Subcutaneous abdominal adipose tissue (tissue), 5 donors: Measurements from ENCODE around the gene CLPTM1L.
"Not testable (repeated sequence)": the region's sequence is repeated elsewhere in the genome, so short reads cannot be mapped to it uniquely, and the experiment has no call there.

Source experiments
- H3K27ac ChIP-seq: one replicate; pipeline ENCODE4 v1.7.0; 2013; ENCODE audit warnings: low read depth, mild to moderate bottlenecking, inconsistent platforms, low read length, moderate library complexity
- H3K27me3 ChIP-seq, 5 donors: one replicate each; pipeline ENCODE4 v1.7.0; 2013; ENCODE audit warnings: low read length in 5 of 5, inconsistent platforms in 1 of 5; ENCODE audit not compliant: control insufficient read depth in 5 of 5, insufficient read depth in 4 of 5
- H3K36me3 ChIP-seq, 5 donors: one replicate each; pipeline ENCODE4 v1.7.0; 2013; ENCODE audit warnings: low read length in 5 of 5; ENCODE audit not compliant: control insufficient read depth in 5 of 5, insufficient read depth in 5 of 5
- H3K4me1 ChIP-seq, 5 donors: one replicate each; pipeline ENCODE4 v1.7.0; 2013; ENCODE audit warnings: low read length in 5 of 5, mild to moderate bottlenecking in 3 of 5, moderate library complexity in 1 of 5; ENCODE audit not compliant: control insufficient read depth in 5 of 5, insufficient read depth in 5 of 5
- H3K4me3 ChIP-seq, 5 donors: one replicate each; pipeline ENCODE4 v1.7.0; 2013; ENCODE audit warnings: low read length in 5 of 5, low read depth in 1 of 5
- H3K9ac ChIP-seq, 5 donors: one replicate each; pipeline ENCODE4 v1.7.0; 2013; ENCODE audit warnings: low read length in 5 of 5, mild to moderate bottlenecking in 4 of 5, moderate library complexity in 3 of 5
- H3K9me3 ChIP-seq, 5 donors: one replicate each; pipeline ENCODE4 v1.7.0; 2013; ENCODE audit warnings: low read length in 5 of 5; ENCODE audit not compliant: control insufficient read depth in 5 of 5
- donor health status: healthy.
- donor health status: healthy.
- donor health status: healthy.
- donor health status: healthy.
- donor health status: healthy.

The CLPTM1L gene

DNA sequence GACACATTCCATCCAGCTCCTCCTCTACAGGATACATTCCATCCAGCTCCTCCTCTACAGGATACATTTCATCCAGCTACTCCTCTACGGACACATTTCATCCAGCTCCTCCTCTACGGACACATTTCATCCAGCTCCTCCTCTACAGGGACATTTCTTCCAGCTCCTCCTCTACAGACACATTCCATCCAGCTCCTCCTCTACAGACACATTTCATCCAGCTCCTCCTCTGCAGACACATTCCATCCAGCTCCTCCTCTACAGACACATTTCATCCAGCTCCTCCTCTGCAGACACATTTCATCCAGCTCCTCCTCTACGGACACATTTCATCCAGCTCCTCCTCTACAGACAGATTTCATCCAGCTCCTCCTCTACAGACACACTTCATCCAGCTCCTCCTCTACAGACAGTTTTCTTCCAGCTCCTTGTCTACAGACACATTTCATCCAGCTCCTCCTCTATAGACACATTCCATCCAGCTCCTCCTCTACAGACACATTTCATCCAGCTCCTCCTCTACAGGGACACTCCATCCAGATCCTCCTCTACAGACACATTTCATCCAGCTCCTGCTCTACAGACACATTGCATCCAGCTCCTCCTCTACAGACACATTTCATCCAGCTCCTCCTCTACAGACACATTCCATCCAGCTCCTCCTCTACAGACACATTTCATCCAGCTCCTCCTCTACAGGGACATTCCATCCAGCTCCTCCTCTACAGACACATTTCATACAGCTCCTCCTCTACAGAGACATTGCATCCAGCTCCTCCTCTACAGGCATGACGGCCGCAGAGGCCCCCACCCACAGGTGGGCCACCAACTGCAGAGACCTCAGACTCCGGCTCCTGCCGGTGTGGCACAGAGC lies 16.4 kb downstream of the CLPTM1L start:
- Histone ChIP-seq H3K36me3 (peaks cover 7 to 68% (median 57%) of the 10 kb centered on the region in 5 donors), H3K4me1 (peaks cover 0 to 34% (median 23%) of the 10 kb centered on the region in 5 donors)

DNA sequence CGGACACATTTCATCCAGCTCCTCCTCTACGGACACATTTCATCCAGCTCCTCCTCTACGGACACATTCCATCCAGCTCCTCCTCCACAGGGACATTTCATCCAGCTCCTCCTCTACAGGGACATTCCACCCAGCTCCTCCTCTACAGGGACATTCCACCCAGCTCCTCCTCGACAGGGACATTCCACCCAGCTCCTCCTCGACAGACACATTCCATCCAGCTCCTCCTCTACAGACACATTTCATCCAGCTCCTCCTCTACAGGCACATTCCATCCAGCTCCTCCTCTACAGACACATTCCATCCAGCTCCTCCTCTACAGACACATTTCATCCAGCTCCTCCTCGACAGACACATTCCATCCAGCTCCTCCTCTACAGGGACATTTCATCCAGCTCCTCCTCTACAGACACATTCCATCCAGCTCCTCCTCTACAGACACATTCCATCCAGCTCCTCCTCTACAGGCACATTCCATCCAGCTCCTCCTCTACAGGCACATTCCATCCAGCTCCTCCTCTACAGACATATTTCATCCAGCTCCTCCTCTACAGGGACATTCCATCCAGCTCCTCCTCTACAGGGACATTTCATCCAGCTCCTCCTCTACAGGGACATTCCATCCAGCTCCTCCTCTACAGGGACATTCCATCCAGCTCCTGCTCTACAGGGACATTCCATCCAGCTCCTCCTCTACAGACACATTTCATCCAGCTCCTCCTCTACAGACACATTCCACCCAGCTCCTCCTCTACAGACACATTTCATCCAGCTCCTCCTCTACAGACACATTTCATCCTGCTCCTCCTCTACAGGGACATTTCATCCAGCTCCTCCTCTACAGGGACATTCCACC lies 17.8 kb downstream of the CLPTM1L start:
- peaks cover 0 to 70% (median 57%) of the 10 kb centered on the region in 5 donors for H3K36me3 ChIP-seq
- not testable (repeated sequence) for H3K9ac ChIP-seq, H3K27ac ChIP-seq, H3K27me3 ChIP-seq, H3K4me3 ChIP-seq, H3K9me3 ChIP-seq
- H3K4me1 ChIP-seq = peaks cover 0 to 33% (median 23%) of the 10 kb centered on the region in 5 donors

More for the DNA sequence above, 16.4 kb downstream of the CLPTM1L start:
- H3K27me3 ChIP-seq, H3K9ac ChIP-seq, H3K4me3 ChIP-seq, H3K9me3 ChIP-seq, H3K27ac ChIP-seq: not testable (repeated sequence)

DNA sequence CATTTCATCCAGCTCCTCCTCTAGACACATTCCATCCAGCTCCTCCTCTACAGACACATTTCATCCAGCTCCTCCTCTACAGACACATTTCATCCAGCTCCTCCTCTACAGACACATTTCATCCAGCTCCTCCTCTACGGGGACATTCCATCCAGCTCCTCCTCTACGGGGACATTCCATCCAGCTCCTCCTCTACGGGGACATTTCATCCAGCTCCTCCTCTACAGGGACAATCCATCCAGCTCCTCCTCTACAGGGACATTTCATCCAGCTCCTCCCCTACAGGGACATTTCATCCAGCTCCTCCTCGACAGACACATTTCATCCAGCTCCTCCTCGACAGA lies 18.4 kb downstream of the CLPTM1L start:
- Histone ChIP-seq H3K36me3 (peaks cover 0 to 70% (median 57%) of the 10 kb centered on the region in 5 donors), H3K4me1 (peaks cover 0 to 27% (median 23%) of the 10 kb centered on the region in 5 donors)
- H3K27me3 ChIP-seq, H3K9ac ChIP-seq, H3K9me3 ChIP-seq, H3K4me3 ChIP-seq, H3K27ac ChIP-seq: not testable (repeated sequence)

DNA sequence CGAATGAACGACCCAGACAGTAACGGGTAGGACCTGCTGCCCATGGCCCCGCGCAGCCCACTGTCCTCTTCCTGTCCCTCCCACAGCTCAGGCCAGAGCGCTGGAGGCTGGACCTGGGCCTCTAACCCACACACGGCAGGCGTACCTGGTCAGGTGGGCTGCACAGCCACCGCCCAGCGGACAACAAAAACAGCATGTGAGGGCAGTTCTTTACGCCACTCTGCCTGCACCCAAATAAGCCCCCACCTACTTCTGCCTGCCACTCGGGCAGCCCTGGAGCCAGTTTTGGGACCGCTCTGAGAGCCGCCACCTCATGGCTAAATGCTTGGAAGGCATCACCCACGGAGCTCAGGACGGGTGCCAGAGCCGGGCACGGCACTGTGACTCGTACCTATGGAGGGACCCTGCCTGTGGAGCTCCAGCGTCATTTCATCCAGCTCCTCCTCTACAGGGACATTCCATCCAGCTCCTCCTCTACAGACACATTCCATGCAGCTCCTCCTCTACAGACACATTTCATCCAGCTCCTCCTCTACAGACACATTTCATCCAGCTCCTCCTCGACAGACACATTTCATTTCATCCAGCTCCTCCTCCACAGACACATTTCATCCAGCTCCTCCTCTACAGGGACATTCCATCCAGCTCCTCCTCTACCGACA lies 18.9 kb downstream of the CLPTM1L start:
- Histone ChIP-seq H3K9me3 (no peaks in the 10 kb centered on the region), H3K27ac (no peak overlapping the region), H3K36me3 (peaks cover 0 to 70% (median 57%) of the 10 kb centered on the region in 5 donors), H3K27me3 (no peaks in the 10 kb centered on the region), H3K4me3 (no peak overlapping the region), H3K9ac (no peak overlapping the region), H3K4me1 (peaks cover 0 to 22% (median 18%) of the 10 kb centered on the region in 5 donors)

DNA sequence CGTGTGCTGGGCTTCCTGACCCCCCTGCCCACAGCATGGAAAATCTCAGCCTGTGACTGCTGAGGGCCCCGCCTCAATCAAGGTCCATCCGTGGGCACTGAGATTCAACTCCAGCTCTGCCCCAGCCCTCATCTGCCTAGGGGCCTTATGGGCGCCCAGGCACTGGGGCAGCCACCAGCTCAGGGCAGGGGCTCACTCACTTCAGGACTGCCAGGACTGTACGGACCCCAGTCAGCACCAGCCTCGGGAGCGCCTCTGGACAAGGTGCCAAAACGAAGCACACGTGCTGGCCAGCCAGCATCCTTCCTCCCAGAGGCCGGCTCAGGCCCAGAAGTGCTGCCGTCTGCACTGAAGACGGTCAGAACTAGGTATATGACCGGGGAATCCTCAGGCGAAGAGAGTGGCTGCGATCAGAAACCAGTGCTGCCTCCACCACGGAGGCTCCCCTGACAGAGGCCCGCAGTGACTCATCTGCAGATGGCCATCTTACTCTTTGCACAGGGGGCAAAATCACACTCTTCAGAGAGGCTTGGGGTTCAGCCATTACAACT lies 19.6 kb downstream of the CLPTM1L start:
- Histone ChIP-seq H3K27ac (no peak overlapping the region), H3K36me3 (peaks cover 0 to 70% (median 57%) of the 10 kb centered on the region in 5 donors)

DNA sequence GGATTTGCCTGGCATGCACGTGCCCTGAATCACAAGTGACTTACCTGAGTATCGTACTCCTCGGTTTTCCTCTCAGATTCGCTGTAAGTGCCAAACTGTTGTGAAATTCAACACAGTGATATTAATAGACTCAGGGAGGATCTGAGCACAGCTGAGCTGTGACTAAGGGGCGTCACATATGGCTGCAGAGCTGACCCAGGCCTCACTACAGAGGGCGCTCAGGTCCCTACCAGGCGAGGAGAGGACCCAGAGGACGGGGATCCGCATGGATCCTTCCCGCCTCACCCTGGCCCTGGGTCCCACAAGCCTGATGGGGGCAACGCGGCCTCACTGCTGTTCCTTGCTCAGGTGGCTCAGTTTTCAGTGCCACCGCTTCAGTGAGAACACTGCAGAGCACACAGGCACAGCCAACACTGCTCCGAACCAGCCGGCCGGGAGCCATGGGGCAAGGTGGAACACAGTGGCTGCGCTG lies 20.1 kb downstream of the CLPTM1L start:
- Histone ChIP-seq H3K4me1 (peaks cover 0 to 10% (median 5%) of the 10 kb centered on the region in 5 donors), H3K27me3 (no peaks in the 10 kb centered on the region), H3K9ac (no peak overlapping the region), H3K36me3 (peaks cover 0 to 70% (median 60%) of the 10 kb centered on the region in 5 donors), H3K27ac (no peak overlapping the region), H3K4me3 (no peak overlapping the region), H3K9me3 (no peaks in the 10 kb centered on the region)

More for the DNA sequence above, 19.6 kb downstream of the CLPTM1L start:
- Histone ChIP-seq H3K9me3 (no peaks in the 10 kb centered on the region), H3K27me3 (no peaks in the 10 kb centered on the region), H3K4me1 (peaks cover 0 to 15% (median 10%) of the 10 kb centered on the region in 5 donors), H3K4me3 (no peak overlapping the region), H3K9ac (no peak overlapping the region)

DNA sequence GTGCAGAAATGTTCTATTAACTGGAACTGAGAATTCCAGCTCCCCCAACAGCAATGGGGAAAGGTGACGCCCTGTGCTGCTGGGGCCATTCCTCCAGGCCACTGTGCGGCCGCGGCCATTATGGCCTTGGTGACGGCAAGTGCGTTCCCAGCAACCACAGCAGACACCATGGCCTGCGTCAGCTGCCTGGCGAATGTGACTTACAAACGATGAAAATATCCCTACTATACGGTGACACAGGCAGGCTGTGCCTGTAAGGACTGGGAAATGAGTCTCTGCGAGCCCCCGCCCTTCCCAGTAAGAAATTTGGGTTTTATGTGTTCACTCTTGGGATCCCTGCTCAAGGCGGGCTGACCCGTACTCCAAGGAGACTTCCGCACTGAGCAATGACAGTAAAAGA lies 20.6 kb downstream of the CLPTM1L start:
- Histone ChIP-seq H3K9me3 (no peaks in the 10 kb centered on the region), H3K9ac (no peak overlapping the region), H3K4me3 (no peak overlapping the region), H3K4me1 (peaks cover 0 to 10% (median 3%) of the 10 kb centered on the region in 5 donors), H3K27ac (no peak overlapping the region), H3K27me3 (no peaks in the 10 kb centered on the region), H3K36me3 (peaks cover 0 to 74% (median 64%) of the 10 kb centered on the region in 5 donors)

DNA sequence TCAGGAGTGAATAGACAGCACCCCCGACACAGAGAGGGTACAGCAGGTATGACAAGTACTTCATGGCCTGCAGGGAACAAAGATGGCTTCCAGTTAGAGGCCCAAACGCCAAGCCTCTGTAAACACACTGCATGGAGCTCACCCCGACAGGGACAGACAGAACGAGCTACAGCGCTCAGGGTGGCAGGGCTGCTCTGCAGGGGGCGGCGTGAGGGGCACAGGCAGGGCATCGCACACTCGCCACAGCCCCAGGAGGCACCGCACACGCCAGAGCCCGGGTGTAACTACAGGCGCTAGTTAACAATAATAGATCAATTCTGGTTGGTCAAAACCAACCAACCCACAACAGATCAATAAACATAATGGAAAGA lies 21.1 kb downstream of the CLPTM1L start:
- peaks cover 0 to 6% (median 0%) of the 10 kb centered on the region in 5 donors for H3K4me1 ChIP-seq
- peaks cover 0 to 74% (median 67%) of the 10 kb centered on the region in 5 donors for H3K36me3 ChIP-seq
- H3K9ac ChIP-seq = no peak overlapping the region
- H3K27ac ChIP-seq = no peak overlapping the region
- H3K27me3 ChIP-seq = no peaks in the 10 kb centered on the region
- H3K9me3 ChIP-seq = no peaks in the 10 kb centered on the region
- no peak overlapping the region for H3K4me3 ChIP-seq

DNA sequence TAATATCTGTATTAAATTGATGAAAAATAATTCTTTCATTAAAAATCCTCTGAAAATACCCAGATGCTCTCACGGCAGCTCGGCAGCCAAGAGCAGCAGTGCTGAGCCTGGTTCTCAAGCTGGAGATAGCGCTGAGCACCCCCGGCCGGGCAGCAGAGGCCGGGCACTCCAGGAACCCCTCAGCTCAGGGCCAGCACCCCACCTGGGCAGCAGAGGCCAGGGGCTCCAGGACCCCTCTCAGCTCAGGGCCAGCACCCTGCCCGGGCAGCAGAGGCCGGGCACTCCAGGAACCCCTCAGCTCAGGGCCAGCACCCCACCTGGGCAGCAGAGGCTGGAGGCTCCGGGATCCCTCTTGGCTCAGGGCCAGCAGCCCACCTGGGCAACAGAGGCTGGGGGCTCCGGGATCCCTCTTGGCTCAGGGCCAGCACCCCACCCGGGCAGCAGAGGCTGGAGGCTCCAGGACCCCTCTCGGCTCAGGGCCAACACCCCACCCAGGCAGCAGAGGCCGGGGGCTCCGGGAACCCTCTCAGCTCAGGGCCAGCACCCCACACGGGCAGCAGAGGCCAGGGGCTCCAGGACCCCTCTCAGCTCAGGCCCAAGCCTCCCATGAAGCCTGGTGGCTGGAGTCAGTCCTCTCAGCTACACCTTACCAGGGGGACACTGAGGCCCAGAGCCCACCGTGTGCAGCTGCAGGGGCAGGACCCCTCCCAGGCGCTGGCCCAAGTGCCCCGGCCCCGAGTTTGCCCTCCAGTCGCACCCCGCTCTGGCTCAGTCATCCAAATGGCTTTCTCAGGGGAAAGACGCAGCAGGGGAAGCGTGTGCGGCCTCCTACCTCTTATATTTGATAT lies 21.7 kb downstream of the CLPTM1L start:
- Histone ChIP-seq H3K4me1 (peaks cover 0 to 6% (median 0%) of the 10 kb centered on the region in 5 donors), H3K9ac (no peak overlapping the region), H3K27ac (no peak overlapping the region), H3K36me3 (peaks cover 0 to 80% (median 73%) of the 10 kb centered on the region in 5 donors), H3K9me3 (no peaks in the 10 kb centered on the region), H3K27me3 (no peaks in the 10 kb centered on the region), H3K4me3 (no peak overlapping the region)
